Omental fat pad (tissue), 4 donors: ENCODE data around the gene SLC39A9. TPM values are rescaled to one million over a fixed set of nuclear protein-coding genes. Genes with fewer than 3 reads are reported as not detected.
"Not testable (repeated sequence)": the region's sequence is repeated elsewhere in the genome, so short reads cannot be mapped to it uniquely, and the experiment has no call there.

Experiments
- ATAC-seq: fragments of 150-250 bp; one replicate; pipeline ENCODE4 v1.9.1; 2016; ENCODE audit warnings: mild to moderate bottlenecking, moderate library complexity; ENCODE audit not compliant: low FRiP score
- DNase-seq: peaks from one replicate; pipeline ENCODE4 v3.0.0-alpha.2; 2019; ENCODE audit warnings: low spot score
- total RNA-seq, 4 donors: library from RNA; depleted of rRNA; stranded (reverse); fragments of >200 nt; gene quantifications; one replicate each; pipeline ENCODE4 v1.1.0, GENCODE V29; 2016
- TF ChIP-seq, protein P1 (sequence below), 3 donors: fragments of 450-650 bp; IDR thresholded peaks; one replicate each; pipeline ENCODE4 v1.5.1; 2016 to 2017; ENCODE audit warnings: antibody characterized with exemption in 3 of 3, mild to moderate bottlenecking in 3 of 3, moderate library complexity in 2 of 3

SLC39A9 gene
- total RNA-seq, 4 donors from 2014 or later: 57.9 to 80.7 (median 69.6) TPM

DNA sequence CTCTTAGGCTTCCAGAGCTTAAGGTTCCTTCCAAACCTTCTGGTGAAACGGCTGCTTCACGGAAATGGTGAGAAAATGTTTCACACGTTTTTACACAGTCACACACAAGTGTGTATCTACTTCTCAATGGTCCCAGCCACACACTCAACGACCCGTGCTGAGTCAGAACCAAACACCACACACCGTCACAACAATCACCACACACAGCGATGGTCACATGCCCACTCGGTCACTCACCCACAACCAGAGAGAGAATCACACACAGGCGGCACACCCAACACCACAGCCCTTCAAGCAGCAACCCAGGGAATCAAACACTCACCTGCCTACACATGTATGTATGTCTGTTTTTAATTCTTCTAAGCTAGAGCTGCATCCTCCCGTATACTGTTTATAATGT, 73.4 kb downstream of the SLC39A9 start:
- TF ChIP-seq, protein P1, sequence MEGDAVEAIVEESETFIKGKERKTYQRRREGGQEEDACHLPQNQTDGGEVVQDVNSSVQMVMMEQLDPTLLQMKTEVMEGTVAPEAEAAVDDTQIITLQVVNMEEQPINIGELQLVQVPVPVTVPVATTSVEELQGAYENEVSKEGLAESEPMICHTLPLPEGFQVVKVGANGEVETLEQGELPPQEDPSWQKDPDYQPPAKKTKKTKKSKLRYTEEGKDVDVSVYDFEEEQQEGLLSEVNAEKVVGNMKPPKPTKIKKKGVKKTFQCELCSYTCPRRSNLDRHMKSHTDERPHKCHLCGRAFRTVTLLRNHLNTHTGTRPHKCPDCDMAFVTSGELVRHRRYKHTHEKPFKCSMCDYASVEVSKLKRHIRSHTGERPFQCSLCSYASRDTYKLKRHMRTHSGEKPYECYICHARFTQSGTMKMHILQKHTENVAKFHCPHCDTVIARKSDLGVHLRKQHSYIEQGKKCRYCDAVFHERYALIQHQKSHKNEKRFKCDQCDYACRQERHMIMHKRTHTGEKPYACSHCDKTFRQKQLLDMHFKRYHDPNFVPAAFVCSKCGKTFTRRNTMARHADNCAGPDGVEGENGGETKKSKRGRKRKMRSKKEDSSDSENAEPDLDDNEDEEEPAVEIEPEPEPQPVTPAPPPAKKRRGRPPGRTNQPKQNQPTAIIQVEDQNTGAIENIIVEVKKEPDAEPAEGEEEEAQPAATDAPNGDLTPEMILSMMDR (IDR thresholded peaks at IDR 0.05): no peak
- no peak for ATAC-seq
- DNase-seq: no peak

DNA sequence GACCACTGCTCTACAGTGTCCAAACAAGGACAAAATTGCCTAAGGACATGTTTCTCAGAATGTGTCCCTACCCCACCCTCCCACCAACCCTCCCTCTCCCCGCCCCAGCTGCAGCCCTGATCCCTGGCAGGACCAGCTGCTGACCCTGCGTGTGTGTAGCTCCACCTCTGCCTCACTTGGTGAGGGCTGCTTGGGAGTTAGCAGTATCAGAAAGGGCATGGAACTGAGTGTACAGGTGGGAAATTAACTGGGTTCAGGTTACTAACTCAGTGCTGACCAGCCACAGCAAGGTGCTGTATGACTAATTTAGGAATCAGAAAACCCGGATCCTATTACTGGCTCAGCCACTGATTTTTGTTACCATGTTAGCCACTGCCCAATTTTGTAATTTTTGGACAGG, 74.8 kb downstream of the SLC39A9 start:
- ATAC-seq (no peak), DNase-seq (no peak)
- TF ChIP-seq, protein P1 (IDR thresholded peaks at IDR 0.05): no peak

DNA sequence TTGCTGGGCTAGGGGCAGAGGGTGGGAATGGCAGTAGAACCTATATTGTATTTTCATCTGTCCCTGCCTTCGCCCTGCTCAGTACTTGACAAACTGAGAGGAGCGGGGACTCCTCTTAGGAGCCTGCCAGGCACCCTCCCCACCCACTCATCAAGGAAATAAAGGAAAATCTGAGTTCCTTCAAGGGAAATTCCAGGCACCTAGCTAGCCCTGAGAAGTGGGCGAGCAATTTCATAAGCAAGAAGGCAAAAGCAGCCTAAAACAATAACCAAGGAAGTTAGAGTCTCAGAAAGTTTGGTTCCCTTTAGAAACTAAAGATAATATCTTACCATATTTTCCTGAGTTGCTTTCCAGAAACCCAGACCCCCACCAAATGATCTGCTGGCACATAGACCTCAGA, 75.5 kb downstream of the SLC39A9 start:
- DNase-seq (no peak), ATAC-seq (no peak)
- TF ChIP-seq, protein P1 (IDR thresholded peaks at IDR 0.05): no peak

DNA sequence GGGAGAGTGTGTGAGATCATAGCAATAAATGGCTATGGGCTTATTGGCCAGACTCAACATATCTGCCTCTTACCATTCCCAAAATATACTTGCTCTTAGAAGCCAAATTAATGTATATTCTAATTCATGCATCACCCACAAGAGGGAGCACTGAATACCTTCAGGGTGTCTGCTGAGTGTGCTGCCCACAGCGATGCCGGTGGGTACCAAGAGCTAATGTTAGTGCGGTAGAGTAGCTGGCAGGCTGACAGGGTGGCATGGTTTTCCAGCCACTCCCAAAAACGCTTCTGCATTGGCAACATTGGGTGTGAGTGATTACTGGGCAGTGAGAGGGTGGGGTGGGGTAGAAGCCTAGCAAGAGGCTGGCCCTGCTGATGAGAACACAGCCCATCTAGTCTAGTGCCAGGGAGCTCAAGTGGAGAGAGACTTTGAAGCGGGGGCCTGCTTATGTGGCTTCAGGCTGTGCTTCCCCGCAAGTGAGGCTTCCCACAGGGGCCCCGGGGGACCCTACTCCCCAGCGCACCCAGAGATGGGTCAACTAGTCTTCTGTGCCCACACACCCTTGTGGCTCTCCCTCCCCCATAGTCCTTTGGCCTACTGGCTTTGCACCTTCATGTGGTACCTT, 76.8 kb downstream of the SLC39A9 start:
- ATAC-seq (no peak), DNase-seq (no peak)

DNA sequence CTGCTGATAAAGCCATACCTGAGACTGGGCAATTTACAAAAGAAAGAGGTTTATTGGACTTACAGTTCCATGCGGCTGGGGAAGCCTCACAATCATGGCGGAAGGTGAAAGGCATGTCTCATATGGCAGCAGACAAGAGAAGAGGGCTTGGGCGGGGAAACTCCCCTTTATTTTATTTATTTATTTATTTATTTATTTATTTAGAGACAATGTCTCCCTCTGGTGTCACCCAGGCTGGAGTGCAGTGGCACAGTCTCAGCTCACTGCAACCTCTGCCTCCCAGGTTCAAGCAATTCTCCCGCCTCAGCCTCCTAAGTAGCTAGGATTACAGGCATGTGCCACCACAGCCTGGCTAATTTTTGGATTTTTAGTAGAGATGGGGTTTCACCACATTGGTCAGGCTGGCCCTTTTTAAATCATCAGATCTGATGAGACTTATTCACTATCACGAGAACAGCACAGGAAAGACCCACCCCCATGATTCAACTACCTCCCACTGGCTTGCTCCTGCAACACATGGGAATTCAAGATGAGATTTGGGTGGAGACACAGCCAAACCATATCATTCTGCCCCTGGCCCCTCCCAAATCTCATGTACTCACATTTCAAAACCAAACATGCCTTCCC, 78.4 kb downstream of the SLC39A9 start:
- not testable (repeated sequence) for DNase-seq, ATAC-seq

More for the DNA sequence above, 76.8 kb downstream of the SLC39A9 start:
- TF ChIP-seq, protein P1 (IDR thresholded peaks at IDR 0.05): no peak

DNA sequence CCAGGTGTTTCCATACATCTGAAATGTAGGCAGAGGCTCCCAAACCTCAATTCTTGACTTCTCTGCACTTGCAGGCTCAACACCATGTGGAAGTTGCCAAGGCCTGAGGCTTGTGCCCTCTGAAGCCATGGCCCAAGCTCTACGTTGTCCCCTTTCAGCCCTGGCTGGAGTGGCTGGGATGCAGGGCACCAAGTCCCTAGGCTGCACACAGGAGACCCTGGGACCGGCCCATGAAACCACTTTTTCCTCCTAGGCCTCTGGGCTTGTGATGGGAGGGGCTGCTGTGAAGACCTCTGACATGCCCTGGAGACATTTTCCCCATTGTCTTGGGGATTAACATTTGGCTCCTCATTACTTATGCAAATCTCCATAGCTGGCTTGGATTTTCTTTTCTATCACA, 79.6 kb downstream of the SLC39A9 start:
- not testable (repeated sequence) for ATAC-seq, DNase-seq

DNA sequence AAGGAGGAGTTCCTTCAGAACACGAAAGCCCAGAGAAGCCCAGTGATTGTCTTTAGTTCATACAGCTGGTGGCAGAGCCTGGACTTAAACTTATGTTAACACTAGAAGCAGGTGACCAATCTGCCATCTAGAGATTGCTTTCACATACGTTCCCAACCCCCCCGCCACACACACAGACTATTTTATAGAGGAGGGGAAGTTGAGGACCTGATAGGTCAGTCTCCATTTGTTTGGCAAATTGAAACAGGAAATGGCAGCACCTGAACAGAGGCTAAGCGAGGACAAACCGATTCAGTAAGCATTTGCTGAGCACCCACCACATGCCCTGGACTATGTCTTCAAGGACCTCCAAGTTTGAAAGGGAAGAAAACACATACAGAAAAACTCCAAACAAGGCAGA, 81.2 kb downstream of the SLC39A9 start:
- no peak for ATAC-seq
- TF ChIP-seq, protein P1 (IDR thresholded peaks at IDR 0.05): no peak
- no peak for DNase-seq

DNA sequence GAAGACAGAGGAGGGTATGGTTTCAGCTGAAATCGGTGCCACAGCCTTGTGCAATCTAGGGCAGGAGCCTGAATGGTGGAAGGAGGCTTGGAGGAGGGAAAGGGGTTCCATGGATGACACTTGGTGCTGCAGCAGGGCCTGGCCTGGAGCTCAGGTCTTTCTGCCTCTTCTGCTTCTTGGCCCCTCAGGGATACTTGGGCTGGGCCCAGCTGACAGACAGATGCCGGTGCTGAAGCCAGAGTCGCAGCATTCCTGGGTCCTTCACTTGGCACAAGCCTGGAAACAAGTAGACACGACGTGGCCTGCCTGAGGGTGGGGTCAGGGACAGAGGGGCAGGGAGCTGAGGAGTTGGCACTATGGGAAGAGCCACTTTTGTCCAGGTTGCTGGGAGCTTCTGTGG, 81.6 kb downstream of the SLC39A9 start:
- TF ChIP-seq, protein P1 (IDR thresholded peaks at IDR 0.05): no peak
- no peak for ATAC-seq
- no peak for DNase-seq
